Stimulated activated CD8-positive, alpha-beta memory T cell treated with anti-CD3 and anti-CD28 coated beads, Interleukin-12 subunit alpha, Interleukin-12 subunit beta, amount 100 ng/mL, for 24 hours (primary cell): ENCODE data around the gene SFTPB.
A peak's percentile ranks its signal among the peaks of the same experiment; 100 is the strongest.

Experiments used
- DNase-seq: peaks from one replicate; pipeline ENCODE4 v3.0.0-alpha.2; 2020; ENCODE audit errors: extremely low read depth

Gene SFTPB

GRCh38 chr2:85613717-85614515 lies 54.1 kb downstream of the SFTPB start:
- no peak for DNase-seq

GRCh38 chr2:85611705-85612587 lies 56.1 kb downstream of the SFTPB start, which contains the start of gene C2orf68:
TSS of gene C2orf68 (minus strand) at chr2:85612066. CDS start at chr2:85611984, 82 bp downstream.
- peak; percentile 65 for DNase-seq

DNA sequence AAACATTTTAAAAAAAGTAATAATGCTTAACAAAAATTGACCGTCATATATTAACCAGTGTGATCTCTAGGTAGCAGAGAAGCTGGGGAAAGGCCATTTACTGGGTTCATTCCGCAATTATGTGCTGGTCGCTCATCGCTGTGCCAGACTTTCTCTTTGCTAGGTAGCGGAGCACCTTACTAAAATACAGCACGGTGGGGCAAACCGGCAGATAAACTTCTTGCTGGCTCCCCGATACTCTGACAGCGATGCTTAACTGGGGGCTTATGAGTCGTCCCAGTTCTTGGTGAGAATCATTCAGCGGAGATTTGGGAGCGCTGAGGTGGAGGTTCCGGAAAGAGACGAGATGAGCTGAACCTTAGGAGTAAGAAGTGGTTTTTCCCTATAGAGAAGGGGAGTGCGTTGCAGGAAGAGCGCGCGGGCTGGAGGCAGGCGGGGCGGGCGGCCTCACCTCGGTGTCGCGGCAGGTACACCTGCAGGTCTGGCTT lies 56.7 kb downstream of the SFTPB start:
- DNase-seq: no peak
